ENCODE data around the gene MKNK1. TPM values are rescaled to one million over a fixed set of nuclear protein-coding genes. Genes with fewer than 3 reads are reported as not detected.
"Not testable (repeated sequence)": the region's sequence is repeated elsewhere in the genome, so short reads cannot be mapped to it uniquely, and the experiment has no call there.

MKNK1 gene
- total RNA-seq, 1 experiment from 2014 or later, result 40.1 TPM

GRCh38 chr1:46651152-46651551 is 47.1 kb upstream of the MKNK1 start:
- in situ Hi-C loops (cut with HindIII; ENCODE audit: low pct_unique_long_range_greater_than_20kb, low sequenced_read_pairs); H3K4me1 ChIP-seq (ENCODE audit: control insufficient read depth, insufficient read depth, low read length); H3K4me3 ChIP-seq (ENCODE audit: low read depth in 2 of 2, low read length in 2 of 2); intact Hi-C loops (cut with micrococcal nuclease; ENCODE audit: unreplicated experiment); H3K36me3 ChIP-seq (ENCODE audit: control insufficient read depth, insufficient read depth, low read length); ATAC-seq; H3K27ac ChIP-seq (ENCODE audit: low read length); POLR2A ChIA-PET; CTCF ChIA-PET; BruUV-seq (replicated peaks); H3K27me3 ChIP-seq (ENCODE audit: control insufficient read depth, insufficient read depth, low read length); H3K9me3 ChIP-seq (ENCODE audit: control insufficient read depth, insufficient read depth, low read depth, low read length); DNase-seq (ENCODE audit: low read depth, low spot score): not testable (repeated sequence)

- Histone ChIP-seq H3K4me1 (ENCODE audit: control insufficient read depth, insufficient read depth, low read length) (peaks cover 5% of the 10 kb centered on the region; the same call in 1 of the 2 replicates), H3K27me3 (ENCODE audit: control insufficient read depth, insufficient read depth, low read length) (no peaks in the 10 kb centered on the region), H3K36me3 (ENCODE audit: control insufficient read depth, insufficient read depth, low read length) (peaks cover 1% of the 10 kb centered on the region; the same call in 1 of the 2 replicates), H3K27ac (ENCODE audit: low read length) (no peak overlapping the region), H3K4me3 (ENCODE audit: low read depth in 2 of 2, low read length in 2 of 2) (no peak overlapping the region), H3K9me3 (ENCODE audit: control insufficient read depth, insufficient read depth, low read depth, low read length) (no peaks in the 10 kb centered on the region)
- CTCF ChIA-PET, result no interaction called here
- intact Hi-C loops (cut with micrococcal nuclease; ENCODE audit: unreplicated experiment), result no loop called here
- in situ Hi-C loops (cut with HindIII; ENCODE audit: low pct_unique_long_range_greater_than_20kb, low sequenced_read_pairs), result no loop called here
- POLR2A ChIA-PET, result no interaction called here
- DNase-seq (ENCODE audit: low read depth, low spot score), result no peak
- no peak for TF ChIP-seq POLR2AphosphoS5 (IDR thresholded peaks at IDR 0.05; ENCODE audit: low read depth, low read length)
- no peak for TF ChIP-seq CTCF (IDR thresholded peaks at IDR 0.05)
- TF ChIP-seq TCF7L2 (IDR thresholded peaks at IDR 0.05; ENCODE audit: low read depth, low read length), result no peak
- no peak for TF ChIP-seq SIN3A (IDR thresholded peaks at IDR 0.05; ENCODE audit: borderline replicate concordance, insufficient read depth, low read depth, low read length)
- no peak for TF ChIP-seq REST (IDR thresholded peaks at IDR 0.05; ENCODE audit: insufficient read depth in 1 of 2, low read depth in 2 of 2, low read length in 1 of 2)
- BruUV-seq (replicated peaks), result no TSS peak
- no peak for ATAC-seq
These were observed 46.4 kb upstream of the MKNK1 start for GRCh38 chr1:46650491-46650890.

GRCh38 chr1:46649764-46650163 is 45.7 kb upstream of the MKNK1 start:
- TF ChIP-seq CTCF (IDR thresholded peaks at IDR 0.05), result no peak
- no peak for TF ChIP-seq SIN3A (IDR thresholded peaks at IDR 0.05; ENCODE audit: borderline replicate concordance, insufficient read depth, low read depth, low read length)
- TF ChIP-seq REST (IDR thresholded peaks at IDR 0.05; ENCODE audit: insufficient read depth in 1 of 2, low read depth in 2 of 2, low read length in 1 of 2), result no peak
- no peak for TF ChIP-seq POLR2AphosphoS5 (IDR thresholded peaks at IDR 0.05; ENCODE audit: low read depth, low read length)
- intact Hi-C loops (cut with micrococcal nuclease; ENCODE audit: unreplicated experiment), result no loop called here
- POLR2A ChIA-PET, result interaction anchor here (0.6 kb wide), 1 partner anchor 181 kb away, joined by 7 read pairs; no protein-coding TSS in a partner anchor
- H3K27ac ChIP-seq (ENCODE audit: low read length), result no peak overlapping the region
- CTCF ChIA-PET, result no interaction called here
- no TSS peak for BruUV-seq (replicated peaks)
- peaks cover 10% of the 10 kb centered on the region; the same call in 1 of the 2 replicates for H3K4me1 ChIP-seq (ENCODE audit: control insufficient read depth, insufficient read depth, low read length)
- no peak for ATAC-seq
- no peaks in the 10 kb centered on the region; the same call in 1 of the 2 replicates for H3K36me3 ChIP-seq (ENCODE audit: control insufficient read depth, insufficient read depth, low read length)
- DNase-seq (ENCODE audit: low read depth, low spot score), result no peak
- in situ Hi-C loops (cut with HindIII; ENCODE audit: low pct_unique_long_range_greater_than_20kb, low sequenced_read_pairs), result no loop called here
- H3K27me3 ChIP-seq (ENCODE audit: control insufficient read depth, insufficient read depth, low read length), result no peaks in the 10 kb centered on the region
- H3K4me3 ChIP-seq (ENCODE audit: low read depth in 2 of 2, low read length in 2 of 2), result no peak overlapping the region
- H3K9me3 ChIP-seq (ENCODE audit: control insufficient read depth, insufficient read depth, low read depth, low read length), result no peaks in the 10 kb centered on the region
